Peyer's patch (tissue), 4 donors: ENCODE measurements around the gene KCNE3.

Experiments used
- CTCF ChIP-seq, 6 experiments: fragments of 450-650 bp in 4 of 6; fragments of 200-600 bp in 2 of 6; sonication (generic) in 1 of 6; IDR thresholded peaks; one replicate each; pipeline ENCODE4 v1.5.1; 2017 to 2019; ENCODE audit warnings: antibody characterized with exemption in 6 of 6, mild to moderate bottlenecking in 3 of 6, moderate library complexity in 1 of 6
- POLR2A ChIP-seq, 2 donors: fragments of 450-650 bp; IDR thresholded peaks; one replicate each; pipeline ENCODE4 v1.5.1; 2017; ENCODE audit warnings: antibody characterized with exemption in 2 of 2, mild to moderate bottlenecking in 2 of 2, moderate library complexity in 2 of 2

DNA sequence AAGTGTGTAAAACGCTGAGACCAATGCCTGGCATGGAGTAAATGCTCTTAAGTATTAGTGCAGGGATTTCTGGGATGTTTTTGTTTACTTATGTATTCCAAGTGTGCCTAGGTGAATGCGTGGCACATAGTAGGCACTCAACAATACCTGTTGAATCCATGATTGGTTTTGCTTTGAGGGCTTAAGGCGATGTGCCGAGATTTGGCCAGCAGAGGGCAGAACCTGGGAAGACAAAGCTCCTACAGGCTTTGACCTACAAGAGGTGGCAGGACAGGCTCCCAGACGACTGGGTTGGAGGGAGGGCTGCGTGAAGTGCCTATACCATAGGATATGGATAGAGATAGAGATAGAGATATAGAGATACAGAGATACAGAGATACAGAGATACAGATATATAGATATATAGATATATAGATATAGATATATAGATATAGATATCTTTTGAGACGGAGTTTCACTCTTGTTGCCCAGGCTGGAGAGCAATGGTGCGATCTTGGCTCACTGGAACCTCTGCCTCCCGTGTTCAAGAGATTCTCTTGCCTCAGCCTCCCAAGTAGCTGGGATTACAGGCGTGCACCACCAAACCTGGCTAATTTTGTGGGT lies 13.9 kb downstream of the KCNE3 start:
- peak; percentile 14 to 86 (median 78) for TF ChIP-seq CTCF (IDR thresholded peaks at IDR 0.05)
- TF ChIP-seq POLR2A (IDR thresholded peaks at IDR 0.05), result no peak
